Testis (tissue), 3 donors: ENCODE measurements around the gene VPS72. TPM values are rescaled to one million over a fixed set of nuclear protein-coding genes. Genes with fewer than 3 reads are reported as not detected.
"Not testable (repeated sequence)": the region's sequence is repeated elsewhere in the genome, so short reads cannot be mapped to it uniquely, and the experiment has no call there.

Experiments used
- DNase-seq: peaks from one replicate; pipeline ENCODE4 v3.0.0-alpha.2; 2019
- H3K27ac ChIP-seq, 2 donors: fragments of 200-600 bp; sonication (generic); one replicate each; pipeline ENCODE4 v1.5.1; 2019
- H3K27me3 ChIP-seq: fragments of 200-600 bp; sonication (generic); one replicate; pipeline ENCODE4 v1.5.1; 2019
- H3K36me3 ChIP-seq: fragments of 200-600 bp; sonication (generic); one replicate; pipeline ENCODE4 v1.5.1; 2017; ENCODE audit warnings: low read depth; ENCODE audit errors: missing control alignments
- H3K4me1 ChIP-seq: fragments of 200-600 bp; sonication (generic); one replicate; pipeline ENCODE4 v1.5.1; 2019
- H3K4me3 ChIP-seq, 2 donors: fragments of 200-600 bp; sonication (generic); one replicate each; pipeline ENCODE4 v1.5.1; 2017 to 2019
- H3K9me3 ChIP-seq: fragments of 200-600 bp; sonication (generic); one replicate; pipeline ENCODE4 v1.5.1; 2017
- POLR2A ChIP-seq: fragments of 450-650 bp; IDR thresholded peaks from one replicate; pipeline ENCODE4 v1.6.1; 2017; ENCODE audit warnings: antibody characterized with exemption, mild to moderate bottlenecking, moderate library complexity
- WGBS, 2 donors: methylation state at CpG; one replicate each; pipeline ENCODE4 v1.1.5; 2018; 5-methylcytosine and 5-hydroxymethylcytosine counted together
- intact Hi-C: fragments of 100-400 bp; cut with DNase I; formaldehyde crosslinking; loops from one replicate; pipeline ENCODE4 v1.15.1; 2023; ENCODE audit warnings: low total_unique reads
- polyA plus RNA-seq: library from polyadenylated mRNA; stranded (reverse); fragments of 350-450 nt; fragmentation: Illumina TruSeq; extraction: RNeasy Lipid Tissue Mini Kit (QIAGEN cat#74804); gene quantifications from one replicate; pipeline ENCODE4 v1.2.3, GENCODE V29; 2014; ENCODE audit warnings: low read depth, low replicate concordance; ENCODE audit not compliant: insufficient read depth
- total RNA-seq, 2 donors: library from RNA; depleted of rRNA; stranded (reverse); fragments of >200 nt; gene quantifications; one replicate each; pipeline ENCODE4 v1.2.3, GENCODE V29; 2016
- TF ChIP-seq, protein P1 (sequence below), 3 experiments: fragments of 450-650 bp in 2 of 3; fragments of 200-600 bp in 1 of 3; sonication (generic) in 1 of 3; IDR thresholded peaks; one replicate each; pipeline ENCODE4 v1.5.1; 2016 to 2019; ENCODE audit warnings: antibody characterized with exemption in 3 of 3, mild to moderate bottlenecking in 2 of 3, moderate library complexity in 1 of 3

Gene VPS72
- total and polyA plus RNA-seq, 3 donors from 2014 or later, result 31.9 to 57.9 (median 42.7) TPM

DNA sequence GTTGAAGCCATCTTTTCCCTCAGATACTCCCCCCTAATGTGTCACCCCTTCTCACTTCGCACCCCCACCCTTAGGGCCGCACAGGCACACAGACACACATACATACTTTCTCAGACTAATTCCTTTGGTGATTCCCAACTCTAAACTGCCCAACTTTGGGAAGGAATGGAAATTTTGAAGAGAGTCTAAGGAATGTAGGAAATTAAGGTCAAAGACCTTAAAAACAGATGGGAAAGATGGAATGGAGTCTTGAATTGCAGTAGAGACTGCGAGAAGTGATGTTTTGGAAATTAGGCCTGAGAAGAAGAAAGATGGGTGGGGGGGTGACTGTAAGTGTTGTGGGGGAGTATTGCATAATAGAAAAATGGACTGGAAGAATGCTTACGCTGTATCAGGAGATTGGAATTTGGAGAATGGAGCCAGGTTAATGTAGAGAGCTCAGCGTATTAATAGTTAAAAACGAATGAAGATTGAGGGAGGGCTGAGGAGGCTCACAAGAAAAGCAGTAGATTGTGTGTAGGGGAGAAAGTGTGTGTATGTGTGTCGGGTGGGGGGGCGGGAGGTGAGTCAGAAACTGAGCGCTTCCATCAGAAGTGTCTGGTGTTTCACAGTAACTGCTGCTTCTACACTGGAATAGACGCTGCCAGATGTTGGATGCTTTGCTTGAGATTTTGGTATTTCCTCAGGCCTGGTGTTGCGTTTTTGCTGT lies 10.0 kb upstream of the VPS72 start:
- no peak for DNase-seq
- intact Hi-C loops, result loop anchor here (10.0 kb wide), 1 partner anchor 55 kb away; the partner anchor contains the start of gene PSMD4
- Histone ChIP-seq H3K4me3 (peak overlapping the region; percentile 77 to 96), H3K27ac (peak overlapping the region; percentile 92 to 96), H3K27me3 (no peaks in the 10 kb centered on the region), H3K36me3 (no peaks in the 10 kb centered on the region), H3K9me3 (no peaks in the 10 kb centered on the region), H3K4me1 (peaks cover 39% of the 10 kb centered on the region)
- 8 to 11% methylated on average over 11 of the region's 11 CpGs for WGBS, 2 donors
- TF ChIP-seq, protein P1, sequence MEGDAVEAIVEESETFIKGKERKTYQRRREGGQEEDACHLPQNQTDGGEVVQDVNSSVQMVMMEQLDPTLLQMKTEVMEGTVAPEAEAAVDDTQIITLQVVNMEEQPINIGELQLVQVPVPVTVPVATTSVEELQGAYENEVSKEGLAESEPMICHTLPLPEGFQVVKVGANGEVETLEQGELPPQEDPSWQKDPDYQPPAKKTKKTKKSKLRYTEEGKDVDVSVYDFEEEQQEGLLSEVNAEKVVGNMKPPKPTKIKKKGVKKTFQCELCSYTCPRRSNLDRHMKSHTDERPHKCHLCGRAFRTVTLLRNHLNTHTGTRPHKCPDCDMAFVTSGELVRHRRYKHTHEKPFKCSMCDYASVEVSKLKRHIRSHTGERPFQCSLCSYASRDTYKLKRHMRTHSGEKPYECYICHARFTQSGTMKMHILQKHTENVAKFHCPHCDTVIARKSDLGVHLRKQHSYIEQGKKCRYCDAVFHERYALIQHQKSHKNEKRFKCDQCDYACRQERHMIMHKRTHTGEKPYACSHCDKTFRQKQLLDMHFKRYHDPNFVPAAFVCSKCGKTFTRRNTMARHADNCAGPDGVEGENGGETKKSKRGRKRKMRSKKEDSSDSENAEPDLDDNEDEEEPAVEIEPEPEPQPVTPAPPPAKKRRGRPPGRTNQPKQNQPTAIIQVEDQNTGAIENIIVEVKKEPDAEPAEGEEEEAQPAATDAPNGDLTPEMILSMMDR (IDR thresholded peaks at IDR 0.05), result no peak
- TF ChIP-seq POLR2A, result no peak

DNA sequence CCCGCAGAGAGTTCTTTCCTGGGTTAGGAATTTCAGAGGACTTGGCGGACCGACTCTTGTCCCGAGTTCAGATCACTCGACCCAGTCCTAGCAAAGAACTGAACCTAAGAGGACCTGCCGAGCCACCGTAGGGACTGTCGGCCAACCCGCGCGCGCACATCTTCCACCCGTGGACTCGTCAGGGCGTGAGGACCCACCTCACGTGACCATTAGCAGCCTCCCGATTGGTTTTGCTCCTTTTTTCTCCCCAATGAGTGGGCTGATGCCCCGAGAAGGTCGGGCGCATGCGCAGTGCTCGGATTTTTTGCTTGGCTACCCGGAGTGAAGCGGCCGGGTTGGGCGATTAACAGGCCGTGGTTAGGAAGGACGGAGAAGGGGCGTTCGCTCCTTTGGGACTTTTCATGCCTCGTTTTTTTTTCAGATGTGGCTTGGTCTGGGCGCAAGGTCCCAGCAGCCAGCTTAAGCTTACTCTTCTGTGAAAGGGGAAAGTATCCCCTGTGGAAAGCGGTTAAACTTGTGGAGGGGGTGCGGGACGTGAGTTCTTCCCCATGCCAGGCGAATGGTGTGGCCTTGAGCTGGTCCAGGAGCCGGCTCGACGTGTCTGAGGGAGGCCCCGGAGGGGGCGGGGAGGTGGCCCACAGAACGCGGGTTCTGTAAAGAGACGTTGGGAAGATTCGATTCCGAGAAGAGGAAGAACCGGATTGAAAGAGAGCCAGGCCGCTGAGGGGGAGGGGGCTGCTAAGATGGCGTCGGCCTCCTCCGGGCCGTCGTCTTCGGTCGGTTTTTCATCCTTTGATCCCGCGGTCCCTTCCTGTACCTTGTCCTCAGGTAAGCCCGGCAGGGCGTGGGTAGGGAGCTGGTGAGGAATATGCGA lies 8.5 kb upstream of the VPS72 start, which contains the start of gene PIP5K1A:
PIP5K1A (plus strand) TSS at position 299 of the 874 bp plus-strand sequence; CDS start at position 744, 445 bp downstream.
- H3K9me3 ChIP-seq, result no peaks in the 10 kb centered on the region
- H3K36me3 ChIP-seq, result no peaks in the 10 kb centered on the region
- DNase-seq, result peak; percentile 99
- peak within 1 kb of the TSS; percentile 92 to 96 for H3K27ac ChIP-seq
- peaks cover 32% of the 10 kb centered on the region for H3K4me1 ChIP-seq
- H3K27me3 ChIP-seq, result no peaks in the 10 kb centered on the region
- intact Hi-C loops, result no loop called here
- no peak for TF ChIP-seq POLR2A
- TF ChIP-seq, protein P1 (IDR thresholded peaks at IDR 0.05), result peak in 1 of 3 experiments; percentile 20
- 0 to 1% methylated on average over 46 to 60 of the region's 60 CpGs for WGBS, 2 donors
- peak within 1 kb of the TSS; percentile 77 to 96 for H3K4me3 ChIP-seq

DNA sequence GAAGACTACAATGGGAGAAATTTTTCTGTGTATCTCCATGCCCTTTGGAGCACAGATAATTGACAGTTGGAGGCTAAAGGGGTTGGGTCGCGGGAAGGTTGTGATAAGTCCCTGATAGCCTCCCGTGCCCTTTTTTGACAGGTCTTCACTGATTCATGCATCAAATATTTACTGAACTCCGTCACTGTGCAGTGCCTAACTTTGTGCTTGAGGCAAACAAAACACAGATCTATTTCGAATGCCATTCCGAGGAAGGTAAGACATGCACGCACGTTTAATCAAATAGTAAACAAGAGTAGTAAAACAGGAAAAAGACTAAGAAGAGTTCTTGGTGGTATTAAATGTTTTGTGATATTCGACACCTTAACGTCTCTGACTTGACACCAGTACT lies 7.9 kb upstream of the VPS72 start:
- DNase-seq, result no peak

DNA sequence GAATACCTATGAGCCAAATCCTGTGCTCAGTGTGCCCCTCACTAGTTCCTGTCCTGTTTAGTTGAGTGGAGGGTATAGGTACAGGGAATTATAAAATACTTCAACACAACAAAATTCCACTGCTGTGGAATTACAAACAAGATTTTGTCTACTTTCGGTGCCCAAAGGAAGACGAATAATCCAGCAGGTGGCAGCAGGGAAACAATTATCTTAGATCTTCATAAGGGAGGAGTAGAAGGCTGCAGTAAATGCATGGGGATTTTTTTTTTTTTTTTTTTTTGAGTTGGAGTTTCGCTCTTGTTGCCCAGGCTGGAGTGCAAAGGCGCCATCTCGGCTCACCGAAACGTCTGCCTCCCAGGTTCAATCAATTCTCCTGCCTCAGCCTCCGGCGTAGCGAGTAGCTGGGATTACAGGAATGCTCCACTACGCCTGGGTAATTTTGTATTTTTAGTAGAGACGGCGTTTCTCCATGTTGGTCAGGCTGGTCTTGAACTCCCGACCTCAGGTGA lies 6.3 kb upstream of the VPS72 start:
- Histone ChIP-seq H3K27me3 (no peaks in the 10 kb centered on the region), H3K4me3 (peak overlapping the region; percentile 77 to 96), H3K9me3 (no peaks in the 10 kb centered on the region), H3K4me1 (peaks cover 25% of the 10 kb centered on the region), H3K36me3 (no peaks in the 10 kb centered on the region), H3K27ac (peak overlapping the region in 1 of 2 donors; percentile 80)
- WGBS, 2 donors, result 21 to 25% methylated on average over 14 of the region's 14 CpGs
- TF ChIP-seq, protein P1 (IDR thresholded peaks at IDR 0.05), result peak; percentile 53 to 78 (median 54)
- TF ChIP-seq POLR2A, result no peak
- intact Hi-C loops, result no loop called here
- DNase-seq, result peak; percentile 89

More for the DNA sequence above, 7.9 kb upstream of the VPS72 start:
- peaks cover 32% of the 10 kb centered on the region for H3K4me1 ChIP-seq
- intact Hi-C loops, result no loop called here
- no peak for TF ChIP-seq POLR2A
- TF ChIP-seq, protein P1 (IDR thresholded peaks at IDR 0.05), result no peak
- no peaks in the 10 kb centered on the region for H3K9me3 ChIP-seq
- H3K4me3 ChIP-seq, result peak overlapping the region; percentile 77 to 96
- no peaks in the 10 kb centered on the region for H3K36me3 ChIP-seq
- peak overlapping the region; percentile 92 to 96 for H3K27ac ChIP-seq
- WGBS, 2 donors, result 3 to 10% methylated on average over 10 of the region's 10 CpGs
- H3K27me3 ChIP-seq, result no peaks in the 10 kb centered on the region

DNA sequence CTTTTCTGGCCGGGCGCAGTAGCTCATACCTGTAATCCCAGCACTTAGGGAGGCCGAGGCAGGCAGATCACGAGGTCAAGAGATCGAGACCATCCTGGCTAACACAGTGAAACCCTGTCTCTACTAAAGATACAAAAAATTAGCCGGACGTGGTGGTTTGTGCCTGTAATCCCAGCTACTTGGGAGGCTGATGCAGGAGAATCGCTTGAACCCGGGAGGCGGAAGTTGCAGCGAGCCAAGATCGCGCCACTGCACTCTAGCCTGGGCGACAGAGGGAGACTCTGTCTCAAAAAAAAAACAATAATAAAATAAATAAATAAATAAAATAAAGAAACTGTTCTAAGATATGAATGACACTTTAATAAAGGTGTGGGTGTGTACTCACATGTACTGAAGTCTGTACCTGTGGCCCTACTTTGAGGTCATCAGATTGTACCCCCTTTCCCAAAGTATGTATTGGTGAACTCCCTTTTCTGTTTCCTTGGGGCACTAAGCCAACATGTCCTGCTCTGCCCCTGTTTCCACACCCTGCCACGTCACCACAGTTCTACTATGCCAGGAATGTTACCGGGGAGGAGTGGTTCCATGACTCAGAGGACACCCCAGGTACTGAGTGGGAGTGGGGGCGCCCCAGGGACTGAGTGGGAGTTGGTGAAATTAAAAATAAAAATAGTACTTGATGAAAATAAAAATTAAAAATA lies 5.0 kb upstream of the VPS72 start:
- H3K36me3 ChIP-seq, H3K9me3 ChIP-seq, H3K27me3 ChIP-seq, H3K27ac ChIP-seq, H3K4me3 ChIP-seq: not testable (repeated sequence)
- H3K4me1 ChIP-seq, result peaks cover 20% of the 10 kb centered on the region
- 82 to 83% methylated on average over 17 of the region's 17 CpGs for WGBS, 2 donors
- intact Hi-C loops, result loop anchor here (5.0 kb wide), 1 partner anchor 152 kb away; the partner anchor contains the start of gene RFX5
- peak; percentile 32 for DNase-seq
